GM21786 (cell line): ENCODE results near the gene SMPD2.

ENCODE experiments used
- ATAC-seq: cut with Tn5 transposase; IDR thresholded peaks from one replicate; pipeline ENCODE4 v1.9.1; 2021; ENCODE audit not compliant: unreplicated experiment

Gene SMPD2

GRCh38 chr6:109440331-109441068 lies at the start of gene SMPD2, which contains the start of gene PPIL6:
Gene SMPD2, plus strand, starts transcription at chr6:109440724. Its CDS starts 398 bp downstream, at chr6:109441122.
Gene PPIL6, minus strand, starts transcription at chr6:109440628. Its CDS starts 38 bp downstream, at chr6:109440590.
- ATAC-seq, result peak; percentile 89

- no peak for ATAC-seq
These were observed 47.2 kb upstream of the SMPD2 start for GRCh38 chr6:109393157-109393885.

- no peak for ATAC-seq
These were observed 46.6 kb upstream of the SMPD2 start for GRCh38 chr6:109393886-109394281.

- no peak for ATAC-seq
These were observed 44.3 kb upstream of the SMPD2 start for GRCh38 chr6:109396046-109396718.

GRCh38 chr6:109397020-109397419 lies 43.5 kb upstream of the SMPD2 start:
- no peak for ATAC-seq

GRCh38 chr6:109406196-109406595 lies 34.3 kb upstream of the SMPD2 start:
- no peak for ATAC-seq

GRCh38 chr6:109411034-109411433 lies 29.5 kb upstream of the SMPD2 start:
- no peak for ATAC-seq

GRCh38 chr6:109417646-109418045 lies 22.9 kb upstream of the SMPD2 start:
- no peak for ATAC-seq

GRCh38 chr6:109420751-109421150 lies 19.8 kb upstream of the SMPD2 start:
- no peak for ATAC-seq

- no peak for ATAC-seq
These were observed 19.3 kb upstream of the SMPD2 start for GRCh38 chr6:109421184-109421583.

GRCh38 chr6:109424946-109425345 lies 15.6 kb upstream of the SMPD2 start:
- no peak for ATAC-seq

- no peak for ATAC-seq
These were observed 11.5 kb upstream of the SMPD2 start for GRCh38 chr6:109428889-109429477.

- no peak for ATAC-seq
These were observed 11.0 kb upstream of the SMPD2 start for GRCh38 chr6:109429496-109429895.

- no peak for ATAC-seq
These were observed 6.1 kb upstream of the SMPD2 start for GRCh38 chr6:109434456-109434855.

GRCh38 chr6:109436041-109436440 lies 4.5 kb upstream of the SMPD2 start:
- ATAC-seq, result no peak

- ATAC-seq, result peak; percentile 22
These were observed 719 bp downstream of the SMPD2 start for GRCh38 chr6:109441069-109441816.

GRCh38 chr6:109442393-109442924 lies 1.9 kb downstream of the SMPD2 start:
- ATAC-seq, result no peak

GRCh38 chr6:109443425-109443950 lies 3.0 kb downstream of the SMPD2 start:
- no peak for ATAC-seq

- ATAC-seq, result no peak
These were observed 4.9 kb downstream of the SMPD2 start for GRCh38 chr6:109445382-109445781.

- no peak for ATAC-seq
These were observed 5.5 kb downstream of the SMPD2 start for GRCh38 chr6:109446072-109446471.
